ENCODE data around the gene IMP4. TPM values are rescaled to one million over a fixed set of nuclear protein-coding genes. Genes with fewer than 3 reads are reported as not detected.

IMP4 gene
- total RNA-seq, 1 donor from 2014 or later: 37.5 TPM

DNA sequence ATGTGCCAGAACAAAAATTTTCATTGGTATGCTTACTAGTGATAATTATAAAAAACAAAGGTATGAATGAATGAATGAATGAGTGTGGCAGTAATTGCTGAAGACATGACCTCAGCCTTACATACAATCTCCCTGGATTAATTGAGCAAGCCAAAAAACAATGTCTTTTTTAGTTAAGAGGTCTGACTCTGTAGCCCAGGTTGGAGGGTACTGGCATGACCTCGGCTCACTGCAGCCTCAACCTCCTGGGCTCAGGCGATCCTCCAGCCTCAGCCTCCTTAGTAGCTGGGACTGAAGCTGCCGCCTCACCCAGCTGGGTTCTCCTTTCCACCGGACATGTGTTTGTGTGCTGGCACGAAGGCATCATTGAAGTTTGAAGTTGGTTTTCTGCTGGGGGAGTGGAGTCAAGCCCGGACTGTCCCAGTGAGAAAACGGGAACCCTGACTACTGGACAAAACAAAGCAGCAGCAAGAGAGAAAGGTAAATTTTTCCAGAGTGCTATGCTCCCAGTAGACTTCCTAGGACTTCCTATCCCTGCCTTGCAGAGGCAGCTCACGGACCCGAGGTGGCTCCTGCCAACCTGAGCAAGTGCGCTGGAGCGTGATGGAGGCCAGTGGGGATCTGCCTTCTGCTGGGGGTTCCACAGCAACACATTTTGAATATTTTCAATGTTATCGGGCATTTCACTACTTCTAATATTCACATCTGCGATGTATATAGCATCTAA lies 6.4 kb upstream of the IMP4 start:
- FAIRE-seq: no peak
- DNase-seq (ENCODE audit: low spot score in 2 of 2): no peak

DNA sequence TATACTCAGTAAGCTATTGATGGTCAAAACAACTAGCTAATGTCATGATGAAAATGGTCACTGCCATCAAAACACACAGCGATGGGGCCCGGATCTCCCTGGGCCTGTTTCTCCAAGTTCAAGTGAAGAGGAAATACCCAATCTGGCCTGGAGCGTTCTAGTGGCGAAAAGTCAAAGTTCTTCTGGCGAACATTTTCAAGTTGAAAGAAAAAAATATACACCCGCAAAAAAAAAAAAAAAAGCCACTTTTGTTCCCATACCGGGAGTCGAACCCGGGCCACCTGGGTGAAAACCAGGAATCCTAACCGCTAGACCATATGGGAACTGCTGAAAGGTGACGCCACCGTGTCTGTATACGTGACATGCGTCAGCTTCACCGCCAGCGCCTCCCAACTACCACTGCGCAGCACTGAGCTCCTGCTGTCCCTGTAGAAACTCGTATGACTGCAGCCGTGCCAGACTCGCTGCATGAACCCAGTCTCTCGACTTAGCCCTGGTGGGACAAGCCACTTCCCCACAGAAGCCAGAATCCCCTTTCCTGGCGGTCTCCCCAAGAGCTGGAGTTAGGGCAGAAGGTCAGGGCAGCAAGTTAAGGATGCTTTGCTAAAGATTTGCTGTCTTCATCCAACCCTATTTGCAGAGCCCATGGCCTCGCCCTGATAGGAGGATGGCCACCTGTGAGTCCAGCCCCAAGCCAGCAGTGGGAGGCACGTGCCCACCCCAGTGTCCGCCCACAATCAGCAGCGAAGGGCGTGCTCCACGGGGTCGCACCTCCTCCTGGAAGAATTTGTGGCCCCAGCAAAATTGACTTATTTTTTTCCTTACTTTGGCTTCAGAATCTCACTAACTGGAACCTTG lies 5.6 kb upstream of the IMP4 start:
- DNase-seq (ENCODE audit: low spot score in 2 of 2) (peak; percentile 44 to 75), FAIRE-seq (no peak)

DNA sequence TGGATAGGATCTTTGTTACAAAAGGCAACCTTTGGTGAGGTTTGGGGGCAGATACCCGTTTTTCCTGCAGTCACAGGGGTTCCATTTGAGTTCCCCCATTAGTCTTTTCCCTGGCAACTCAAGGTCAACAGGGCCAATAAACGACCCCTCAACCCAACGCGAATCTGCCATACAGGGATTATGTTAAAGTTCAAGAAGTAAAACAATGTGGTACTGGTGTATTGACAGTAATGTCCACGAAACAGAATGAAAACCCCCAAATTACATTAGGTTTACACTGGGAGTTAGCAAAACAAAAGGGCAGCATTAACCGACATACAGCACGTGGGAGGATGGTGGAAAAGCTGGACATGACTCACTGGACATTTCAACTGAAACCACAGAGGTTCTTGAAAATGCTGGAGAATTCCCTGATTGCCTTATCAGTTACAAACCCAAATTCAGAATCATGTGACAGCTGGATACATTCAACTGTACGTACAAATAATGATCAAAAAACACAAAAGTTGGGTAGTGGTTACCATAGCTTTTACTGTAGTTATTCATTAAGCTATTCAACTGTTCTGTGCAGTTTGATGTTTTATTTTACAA lies 4.9 kb upstream of the IMP4 start:
- no peak for FAIRE-seq

DNA sequence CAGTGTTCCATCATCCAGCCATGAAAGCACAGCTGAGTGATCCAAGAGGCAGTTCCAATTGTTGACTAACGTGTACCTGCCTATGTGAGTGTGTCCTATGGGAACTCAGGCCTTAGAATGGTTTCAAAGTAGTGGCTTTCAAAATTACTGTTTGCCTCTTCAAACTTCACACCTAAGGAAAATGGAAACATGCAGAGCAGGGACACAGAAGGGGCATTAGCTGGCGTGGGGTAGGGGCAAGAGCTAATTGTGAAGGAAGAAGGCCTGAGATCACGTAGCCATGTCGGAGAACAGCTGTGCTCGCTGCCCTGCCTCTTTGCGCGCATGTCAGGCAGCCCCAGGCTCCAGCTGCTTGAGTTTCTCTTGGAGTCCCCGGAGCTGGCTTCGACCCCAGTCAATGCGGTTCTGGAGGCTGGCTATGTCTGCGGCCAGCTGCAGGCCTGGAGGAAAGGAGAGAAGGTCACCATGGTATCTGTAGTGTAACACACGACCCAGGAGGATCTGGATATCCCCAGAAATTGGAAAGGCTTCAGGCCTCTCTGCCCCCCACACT lies 3.8 kb upstream of the IMP4 start:
- FAIRE-seq (no peak), DNase-seq (ENCODE audit: low spot score in 2 of 2) (no peak)

More for the DNA sequence above, 4.9 kb upstream of the IMP4 start:
- DNase-seq (ENCODE audit: low spot score in 2 of 2): no peak

DNA sequence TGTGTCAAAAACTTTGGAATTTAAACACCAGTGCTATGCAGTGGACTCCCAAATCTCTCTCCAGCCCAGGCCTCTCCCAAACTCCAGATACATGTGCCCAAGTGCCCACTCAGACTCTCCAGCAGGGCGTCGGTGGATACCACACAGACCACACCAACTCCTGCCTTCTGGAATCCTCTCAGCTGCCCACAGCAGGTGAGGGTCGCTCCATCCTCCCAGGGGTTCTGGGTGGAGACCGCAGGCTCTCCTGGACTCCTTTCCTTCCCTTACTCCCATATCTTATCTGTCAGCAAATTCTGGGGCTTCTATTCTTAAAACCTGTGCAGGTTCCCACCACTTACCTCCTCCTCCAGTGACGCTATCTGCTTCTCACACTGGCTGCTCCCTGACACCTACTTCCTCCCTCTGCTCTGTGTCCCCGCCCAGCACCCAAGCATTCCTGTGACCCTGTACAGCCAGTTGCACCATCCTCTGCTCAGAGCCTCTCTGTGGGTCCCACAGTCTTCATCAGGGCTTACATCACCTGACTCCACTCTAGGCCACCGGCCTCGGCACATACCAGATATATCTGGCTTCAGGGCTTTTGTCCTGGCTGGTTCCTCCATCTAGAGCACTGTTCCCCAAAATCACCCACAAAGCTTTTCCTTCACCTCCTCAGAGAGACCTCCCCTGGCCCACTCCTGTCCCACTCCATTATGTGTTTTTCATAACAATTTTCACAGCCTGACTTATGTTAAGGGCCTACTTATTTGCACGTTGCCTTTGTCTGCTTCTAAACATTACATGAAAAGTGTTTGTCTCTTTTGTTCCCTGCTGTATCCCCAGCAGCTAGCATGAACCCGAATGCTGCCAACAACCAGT lies 2.6 kb upstream of the IMP4 start:
- FAIRE-seq (no peak), DNase-seq (ENCODE audit: low spot score in 2 of 2) (no peak)

DNA sequence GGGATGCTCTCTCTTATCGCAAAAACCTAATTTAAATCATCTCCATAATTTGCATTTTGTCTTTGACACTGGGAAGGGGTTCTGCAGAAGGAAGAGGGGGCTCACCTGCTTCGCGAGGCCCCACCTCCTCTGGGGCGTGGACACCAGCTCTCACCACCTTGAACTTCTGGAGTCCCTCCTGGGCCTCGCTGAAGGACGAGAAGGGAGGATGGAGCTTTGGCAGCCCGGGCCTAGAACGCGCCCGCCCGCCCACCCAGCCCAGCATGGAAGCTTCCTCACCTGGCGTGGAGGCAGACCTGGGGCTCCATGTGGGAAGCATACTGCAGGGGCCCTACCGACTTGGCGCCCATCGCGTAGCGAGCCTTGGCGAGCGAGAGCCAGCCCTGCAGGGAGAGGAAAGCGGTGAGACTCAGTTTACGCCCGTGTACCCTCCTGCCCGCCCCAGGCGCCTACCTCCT lies 1.1 kb upstream of the IMP4 start:
- FAIRE-seq (no peak), DNase-seq (ENCODE audit: low spot score in 2 of 2) (no peak)

DNA sequence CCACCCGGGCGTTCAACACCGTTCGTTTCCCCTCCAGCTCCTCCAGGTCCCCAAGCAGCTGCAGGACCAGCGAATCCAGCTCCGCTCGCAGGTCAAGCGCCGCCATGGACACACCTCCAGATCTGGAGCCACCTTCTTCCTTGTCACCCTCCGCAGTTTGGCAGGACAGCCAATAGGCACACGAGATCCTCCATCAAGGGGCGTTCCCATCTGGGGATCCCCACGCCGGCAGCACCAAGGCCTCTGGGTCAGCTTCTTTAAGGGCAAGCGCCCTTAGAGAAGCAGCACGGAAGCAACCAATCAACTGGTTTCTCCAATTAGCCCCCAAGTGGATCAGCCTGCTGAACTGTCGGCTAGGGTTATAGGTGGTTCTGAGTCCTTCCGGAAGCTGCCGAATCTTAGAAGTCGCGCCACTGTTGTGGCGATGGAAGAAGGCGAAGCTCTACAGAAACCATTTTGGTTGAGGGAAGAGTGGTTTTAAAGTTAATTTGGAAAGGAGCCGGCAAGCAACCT lies 621 bp upstream of the IMP4 start:
- DNase-seq (ENCODE audit: low spot score in 2 of 2): peak; percentile 73 to 83
- FAIRE-seq: no peak

DNA sequence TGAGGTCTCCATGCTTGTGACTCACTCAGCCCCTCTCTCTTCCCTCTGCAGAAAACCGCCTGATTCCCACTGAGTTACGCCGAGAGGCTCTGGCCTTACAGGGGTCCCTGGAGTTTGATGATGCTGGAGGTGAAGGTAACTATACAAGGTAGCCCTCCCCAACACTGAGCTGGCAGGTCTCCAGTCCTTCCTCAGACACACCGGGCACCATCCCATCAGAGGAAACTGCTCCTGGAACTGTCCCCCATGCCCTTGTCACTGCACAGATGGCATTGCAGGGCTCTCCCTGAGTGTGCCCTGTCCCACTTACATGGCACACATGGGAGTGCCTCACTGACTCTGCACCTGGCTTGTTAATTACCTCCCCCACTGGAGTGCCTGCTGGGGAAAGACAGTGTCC lies 1.9 kb downstream of the IMP4 start:
- DNase-seq (ENCODE audit: low spot score in 2 of 2) (no peak), FAIRE-seq (no peak)

DNA sequence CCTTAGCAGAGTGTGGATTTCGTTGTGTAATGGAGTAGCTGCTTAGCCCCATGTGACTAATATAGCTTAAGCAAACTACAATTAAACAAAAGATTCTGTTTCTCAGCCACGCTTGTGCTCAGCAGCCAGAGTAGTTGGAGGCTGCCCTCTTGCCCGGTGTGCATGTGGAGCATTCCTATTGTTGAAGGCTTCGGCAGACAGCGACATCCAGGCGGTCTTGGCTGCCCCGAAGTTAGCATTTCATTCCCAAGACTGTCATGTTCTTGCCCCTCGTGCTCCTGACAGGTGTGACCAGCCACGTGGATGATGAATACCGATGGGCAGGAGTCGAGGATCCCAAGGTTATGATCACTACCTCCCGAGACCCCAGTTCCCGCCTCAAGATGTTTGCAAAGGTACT lies 2.4 kb downstream of the IMP4 start:
- no peak for DNase-seq (ENCODE audit: low spot score in 2 of 2)
- no peak for FAIRE-seq

DNA sequence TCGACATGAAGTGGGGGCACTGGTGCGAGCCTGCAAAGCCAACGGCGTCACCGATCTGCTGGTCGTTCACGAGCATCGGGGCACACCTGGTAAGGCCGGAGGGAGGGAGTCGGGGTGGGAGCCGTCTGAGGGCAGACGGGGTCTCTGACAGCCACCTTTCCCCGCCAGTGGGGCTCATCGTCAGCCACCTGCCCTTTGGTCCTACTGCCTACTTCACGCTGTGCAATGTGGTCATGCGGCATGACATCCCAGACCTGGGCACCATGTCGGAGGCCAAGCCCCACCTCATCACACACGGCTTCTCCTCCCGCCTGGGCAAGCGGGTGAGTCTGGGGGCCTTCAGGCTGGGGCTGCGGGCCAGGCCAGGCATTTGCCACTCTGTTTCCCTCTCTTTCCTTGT lies 2.9 kb downstream of the IMP4 start:
- FAIRE-seq (no peak), DNase-seq (ENCODE audit: low spot score in 2 of 2) (no peak)

DNA sequence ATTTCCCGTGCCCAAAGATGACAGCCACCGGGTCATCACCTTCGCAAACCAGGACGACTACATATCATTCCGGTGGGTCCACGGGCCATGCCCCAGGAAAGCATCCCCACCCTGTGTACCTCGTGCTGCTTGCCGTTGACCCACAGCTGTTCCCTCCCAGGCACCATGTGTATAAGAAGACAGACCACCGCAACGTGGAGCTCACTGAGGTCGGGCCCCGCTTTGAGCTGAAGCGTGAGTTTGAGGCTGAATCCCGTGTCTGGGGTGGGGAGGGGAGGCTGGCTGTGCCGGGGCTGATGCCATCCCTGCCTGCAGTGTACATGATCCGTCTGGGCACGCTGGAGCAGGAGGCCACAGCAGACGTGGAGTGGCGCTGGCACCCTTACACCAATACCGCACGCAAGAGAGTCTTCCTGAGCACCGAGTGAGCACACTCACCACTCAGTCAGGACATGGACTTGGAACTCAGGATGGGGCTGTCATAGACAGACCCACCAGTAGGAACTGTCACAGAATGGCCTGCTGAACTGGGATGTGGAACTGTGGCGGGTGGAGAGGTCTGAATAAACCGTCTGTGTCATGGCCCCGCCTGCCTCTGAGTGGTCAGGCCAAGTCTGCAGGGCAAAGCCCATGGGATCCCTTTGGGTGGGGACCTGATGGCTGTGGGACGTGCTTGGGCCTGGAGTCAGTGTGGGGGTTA lies 3.5 kb downstream of the IMP4 start:
- no peak for DNase-seq (ENCODE audit: low spot score in 2 of 2)

DNA sequence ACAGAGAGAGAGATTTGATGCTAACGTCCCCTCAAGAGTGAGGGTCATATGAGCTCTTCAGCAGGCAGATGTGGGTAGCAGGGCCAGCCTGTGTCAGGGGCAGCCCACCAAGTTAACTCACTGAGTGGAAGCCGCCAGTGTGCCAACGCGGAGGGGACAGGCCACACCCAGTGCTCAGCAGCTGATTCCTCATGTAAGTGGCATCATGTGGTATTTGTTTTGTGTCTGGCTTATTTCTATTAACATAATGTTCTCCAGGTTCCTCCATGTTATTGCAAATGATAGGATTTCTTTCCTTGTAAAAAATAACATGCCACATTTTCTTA lies 4.0 kb downstream of the IMP4 start:
- no peak for FAIRE-seq
- DNase-seq (ENCODE audit: low spot score in 2 of 2): no peak

More for the DNA sequence above, 3.5 kb downstream of the IMP4 start:
- FAIRE-seq: no peak

DNA sequence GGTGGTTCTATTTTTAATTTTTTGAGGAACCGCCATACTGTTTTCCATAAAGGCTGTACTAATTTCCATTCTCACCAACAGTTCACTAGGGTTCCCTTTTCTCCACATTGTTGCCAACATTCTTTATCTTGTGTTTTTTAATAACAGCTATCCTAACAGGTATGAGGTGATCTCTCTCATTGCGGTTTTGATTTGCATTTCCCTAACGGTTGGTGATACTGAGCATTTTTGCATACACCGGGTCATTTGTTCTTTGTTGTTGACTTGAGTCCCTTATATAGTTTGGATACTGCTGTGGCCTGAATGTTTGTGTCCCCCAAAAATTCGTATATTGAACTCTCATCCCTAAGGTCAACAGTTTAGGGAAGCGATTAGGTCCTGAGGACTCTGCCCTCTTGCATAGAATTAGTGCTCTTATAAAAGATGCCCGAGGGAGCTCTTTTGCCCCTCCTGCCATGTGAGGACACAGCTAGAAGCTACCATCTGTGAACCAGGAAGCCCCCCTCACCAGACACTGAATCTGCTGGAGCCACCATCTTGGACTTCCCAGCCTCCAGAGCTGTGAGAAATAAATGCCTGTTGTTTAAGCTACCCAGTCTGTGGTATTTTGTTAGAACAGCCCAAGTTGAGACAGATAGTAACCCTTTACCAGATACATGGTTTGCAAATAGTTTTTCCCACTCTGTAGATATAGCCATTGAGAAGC lies 4.7 kb downstream of the IMP4 start:
- DNase-seq (ENCODE audit: low spot score in 2 of 2) (no peak), FAIRE-seq (no peak)

DNA sequence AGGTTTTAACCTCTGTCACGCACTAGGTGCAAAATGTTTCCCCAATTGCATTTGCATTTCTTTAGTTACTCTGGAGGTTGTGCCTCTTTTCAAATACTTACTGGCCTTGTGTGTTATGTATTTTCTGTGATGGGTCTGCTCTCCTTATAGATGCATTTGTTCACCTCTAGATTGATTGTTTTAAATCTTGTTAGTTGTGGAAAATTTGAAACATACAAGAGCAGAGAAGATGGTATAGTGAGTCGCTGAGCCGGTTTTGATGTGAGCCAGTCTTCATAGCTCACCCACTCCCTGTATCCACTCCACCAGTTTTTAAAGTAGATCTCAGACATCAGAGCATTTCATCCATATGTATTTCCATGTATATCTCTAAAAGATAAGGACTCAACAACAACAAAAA lies 6.5 kb downstream of the IMP4 start:
- DNase-seq (ENCODE audit: low spot score in 2 of 2) (no peak), FAIRE-seq (no peak)

DNA sequence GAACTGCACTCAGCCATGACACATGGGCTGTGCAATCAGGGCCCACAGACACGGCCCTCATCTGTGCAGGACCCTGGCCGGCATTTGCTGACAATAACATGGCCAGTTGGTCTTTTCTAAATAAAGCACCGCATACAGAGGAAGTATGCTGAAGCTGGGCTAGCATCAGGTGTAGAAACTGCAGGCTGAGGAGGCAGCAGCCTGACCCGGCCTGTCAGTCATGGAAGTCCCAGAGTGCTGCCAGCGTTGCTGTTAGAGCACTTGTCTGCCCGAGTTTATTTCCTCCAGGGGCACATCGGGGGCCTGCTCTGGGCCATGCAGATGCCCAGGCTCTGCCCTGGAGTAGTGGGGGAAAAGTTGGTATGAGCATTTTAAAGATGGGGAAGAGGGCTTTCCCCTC lies 9.0 kb downstream of the IMP4 start:
- DNase-seq (ENCODE audit: low spot score in 2 of 2) (no peak), FAIRE-seq (no peak)

DNA sequence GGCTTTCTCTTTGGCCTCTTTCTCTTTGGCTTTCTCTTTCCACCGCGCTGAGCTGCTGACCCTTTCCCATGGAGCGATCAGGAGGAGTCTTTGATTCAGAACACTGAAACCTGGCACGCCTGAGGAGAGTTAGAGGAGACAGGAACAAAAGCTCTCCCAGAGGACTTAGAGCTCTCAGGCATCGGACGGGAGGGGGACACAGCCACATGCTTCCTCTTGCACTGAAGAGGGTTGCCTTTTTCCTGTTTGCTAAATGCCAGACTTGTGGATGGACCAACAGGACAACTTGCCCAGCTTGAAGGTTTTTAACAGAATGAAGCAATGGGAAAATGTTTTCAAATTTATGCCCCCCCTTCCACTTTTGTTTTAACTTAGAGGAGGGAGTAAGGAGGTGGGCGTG lies 9.5 kb downstream of the IMP4 start:
- no peak for DNase-seq (ENCODE audit: low spot score in 2 of 2)
- no peak for FAIRE-seq

DNA sequence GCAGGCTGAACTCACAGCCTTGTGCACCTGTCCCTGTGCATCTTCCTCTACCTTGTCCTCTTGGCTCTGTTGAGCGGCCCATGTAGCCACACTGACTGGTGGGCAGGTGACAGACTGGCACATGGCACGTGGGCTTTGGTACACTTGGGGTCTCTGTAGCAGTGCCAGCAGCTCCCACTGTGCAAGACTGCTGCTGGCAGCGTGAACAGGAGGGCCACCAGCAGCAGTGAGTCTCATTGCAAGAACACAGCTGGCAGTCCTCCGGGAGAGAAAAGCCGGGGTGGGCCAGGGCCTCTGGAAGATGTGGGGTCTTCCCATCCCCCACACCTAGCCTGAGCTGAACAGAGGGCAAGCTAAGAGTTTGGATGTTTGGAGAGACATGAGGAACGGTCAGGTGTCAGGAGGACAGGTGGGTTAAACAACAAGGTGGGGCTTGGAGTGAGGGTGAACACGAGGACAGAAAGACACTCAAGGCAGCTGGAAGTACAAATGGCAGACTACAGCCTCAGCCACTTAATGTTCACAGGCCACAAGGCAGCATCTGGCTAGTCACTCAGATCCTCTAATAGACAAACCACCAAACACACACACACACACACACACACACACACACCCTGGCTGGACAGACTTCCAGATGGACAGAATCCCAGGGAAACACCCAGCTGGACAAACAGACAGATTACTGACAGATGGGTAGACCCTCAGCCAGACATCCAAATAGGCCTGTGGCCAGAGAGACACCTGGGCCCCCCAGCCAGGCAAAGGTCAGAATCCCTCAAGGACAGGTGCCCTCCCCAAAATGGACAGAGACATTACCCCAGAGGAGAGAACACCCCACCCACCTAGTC lies 10.8 kb downstream of the IMP4 start:
- DNase-seq (ENCODE audit: low spot score in 2 of 2) (no peak), FAIRE-seq (no peak)

DNA sequence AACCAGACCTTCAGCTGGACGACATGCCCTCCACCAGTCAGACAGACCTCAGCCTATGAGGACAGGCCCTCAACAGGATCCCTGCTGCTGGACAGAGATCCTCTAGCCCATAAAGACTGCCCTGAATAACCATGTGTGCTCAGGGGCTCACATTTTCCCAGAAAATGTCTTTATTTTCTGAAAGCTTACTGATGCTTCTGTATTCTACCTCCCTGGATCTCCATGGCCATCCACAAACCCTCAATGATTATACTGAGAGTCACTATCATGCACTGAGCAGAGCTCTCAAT lies 11.4 kb downstream of the IMP4 start:
- no peak for FAIRE-seq
- no peak for DNase-seq (ENCODE audit: low spot score in 2 of 2)
